ENCODE measurements around the gene SAMD10.

GRCh38 chr20:64024141-64024990 lies 44.9 kb upstream of the SAMD10 start:
- TF ChIP-seq EZH2 (IDR thresholded peaks at IDR 0.05; ENCODE audit: insufficient read depth, poor library complexity, severe bottlenecking) (no peak), EZH2phosphoT487 (IDR thresholded peaks at IDR 0.05; ENCODE audit: insufficient read depth, low read depth) (no peak)

Measured in GM23248 (cell line).